Keratinocyte (primary cell): Measurements from ENCODE around the gene DCHS2. TPM values are rescaled to one million over a fixed set of nuclear protein-coding genes. Genes with fewer than 3 reads are reported as not detected.

Experiments used
- DNase-seq: peaks from one replicate; pipeline ENCODE4 v3.0.0-alpha.2; 2011; ENCODE audit warnings: low read depth, missing footprints, low spot score
- FAIRE-seq: peaks from 2 replicates; lab custom pipeline; 2011; peaks lifted over from hg19 to GRCh38; lab: Jason Lieb, UNC
- H2AFZ ChIP-seq: 2 replicates; pipeline ENCODE4 v1.6.0; 2012; ENCODE audit warnings: low read length, control low read depth, inconsistent platforms; ENCODE audit not compliant: control insufficient read depth
- H3K27ac ChIP-seq: 2 replicates; pipeline ENCODE4 v1.5.1; 2011; ENCODE audit warnings: low read length; ENCODE audit not compliant: control insufficient read depth, insufficient read depth
- H3K27me3 ChIP-seq: 3 replicates; pipeline ENCODE4 v1.6.0; 2011; ENCODE audit warnings: low read length; ENCODE audit not compliant: control insufficient read depth, insufficient read depth; ENCODE audit errors: extremely low read depth
- H3K36me3 ChIP-seq, 2 experiments: 2 replicates in 1 of 2; 3 replicates in 1 of 2; pipeline ENCODE4 v1.5.1; 2011; ENCODE audit warnings: low read length in 2 of 2, mild to moderate bottlenecking in 1 of 2; ENCODE audit not compliant: control insufficient read depth in 2 of 2, insufficient read depth in 2 of 2; ENCODE audit errors: extremely low read depth in 1 of 2
- H3K4me1 ChIP-seq: 3 replicates; pipeline ENCODE4 v1.5.1; 2011; ENCODE audit warnings: low read length; ENCODE audit not compliant: control insufficient read depth, insufficient read depth; ENCODE audit errors: extremely low read depth
- H3K4me2 ChIP-seq: 3 replicates; pipeline ENCODE4 v1.6.0; 2011; ENCODE audit warnings: low read depth, low read length; ENCODE audit not compliant: control insufficient read depth, insufficient read depth; ENCODE audit errors: extremely low read depth
- H3K4me3 ChIP-seq, 3 experiments: fragments of 200-600 bp in 1 of 3; sonication (generic) in 1 of 3; 2 replicates in 2 of 3; 3 replicates in 1 of 3; pipeline ENCODE4 v1.5.1; 2011 to 2016; ENCODE audit warnings: low read length in 3 of 3, mild to moderate bottlenecking in 3 of 3, control low read depth in 2 of 3, inconsistent platforms in 1 of 3, low read depth in 1 of 3, mixed read lengths in 1 of 3, mixed run types in 1 of 3, moderate library complexity in 1 of 3; ENCODE audit not compliant: control insufficient read depth in 2 of 3, insufficient read depth in 2 of 3; ENCODE audit errors: extremely low read depth in 1 of 3
- H3K79me2 ChIP-seq: 2 replicates; pipeline ENCODE4 v1.6.0; 2012; ENCODE audit warnings: low read length; ENCODE audit not compliant: control insufficient read depth, insufficient read depth
- H3K9ac ChIP-seq: 3 replicates; pipeline ENCODE4 v1.6.0; 2011; ENCODE audit warnings: low read length; ENCODE audit not compliant: control insufficient read depth, insufficient read depth; ENCODE audit errors: extremely low read depth
- H3K9me1 ChIP-seq: 3 replicates; pipeline ENCODE4 v1.6.0; 2011; ENCODE audit warnings: low read length; ENCODE audit not compliant: control insufficient read depth, insufficient read depth; ENCODE audit errors: extremely low read depth
- H3K9me3 ChIP-seq: 2 replicates; pipeline ENCODE4 v1.5.1; 2012; ENCODE audit warnings: low read depth, low read length; ENCODE audit not compliant: control insufficient read depth
- H4K20me1 ChIP-seq: 3 replicates; pipeline ENCODE4 v1.6.0; 2011; ENCODE audit warnings: low read length; ENCODE audit not compliant: control insufficient read depth, insufficient read depth; ENCODE audit errors: extremely low read depth
- EZH2 ChIP-seq: IDR thresholded peaks from one replicate; pipeline ENCODE4 v1.6.1; 2012; ENCODE audit warnings: inconsistent platforms, mild to moderate bottlenecking, low read length, moderate library complexity
- dilution Hi-C: fragments of 300-500 bp; cut with MboI; formaldehyde crosslinking; loops from one replicate; pipeline ENCODE4 v1.7.0; 2020; ENCODE audit warnings: low sequenced_read_pairs; ENCODE audit not compliant: extremely low pct_ligation_motif_present
- polyA plus RNA-seq, 5 experiments: library from polyadenylated mRNA; depleted of rRNA in 3 of 5; stranded (reverse) in 3 of 5; stranded (forward) in 1 of 5; unstranded in 1 of 5; fragments of >200 nt; gene quantifications; 1 replicate in 1 of 5; 2 replicates in 3 of 5; 3 replicates in 1 of 5; pipeline versions ENCODE4 v1.2.1 to v1.2.3, GENCODE V29; 2011 to 2012; ENCODE audit warnings: missing spikeins in 2 of 5, low read depth in 1 of 5, low replicate concordance in 1 of 5
- TF ChIP-seq, protein P1 (sequence below), 3 experiments: IDR thresholded peaks in 1 of 3; conservative IDR thresholded peaks in 1 of 3; optimal IDR thresholded peaks in 1 of 3; 2 replicates in 2 of 3; 3 replicates in 1 of 3; pipeline versions ENCODE3 to v1.5.1; 2011; ENCODE audit warnings: low read length in 3 of 3, mild to moderate bottlenecking in 3 of 3, moderate library complexity in 2 of 3, control low read depth in 1 of 3, inconsistent platforms in 1 of 3; ENCODE audit not compliant: insufficient read depth in 2 of 3; ENCODE audit errors: extremely low read depth in 1 of 3

DCHS2 gene
- polyA plus RNA-seq, 1 donor (not counting 4 experiments of a cell fraction or from before 2014, with no cell fraction given), result 0.01 TPM

DNA sequence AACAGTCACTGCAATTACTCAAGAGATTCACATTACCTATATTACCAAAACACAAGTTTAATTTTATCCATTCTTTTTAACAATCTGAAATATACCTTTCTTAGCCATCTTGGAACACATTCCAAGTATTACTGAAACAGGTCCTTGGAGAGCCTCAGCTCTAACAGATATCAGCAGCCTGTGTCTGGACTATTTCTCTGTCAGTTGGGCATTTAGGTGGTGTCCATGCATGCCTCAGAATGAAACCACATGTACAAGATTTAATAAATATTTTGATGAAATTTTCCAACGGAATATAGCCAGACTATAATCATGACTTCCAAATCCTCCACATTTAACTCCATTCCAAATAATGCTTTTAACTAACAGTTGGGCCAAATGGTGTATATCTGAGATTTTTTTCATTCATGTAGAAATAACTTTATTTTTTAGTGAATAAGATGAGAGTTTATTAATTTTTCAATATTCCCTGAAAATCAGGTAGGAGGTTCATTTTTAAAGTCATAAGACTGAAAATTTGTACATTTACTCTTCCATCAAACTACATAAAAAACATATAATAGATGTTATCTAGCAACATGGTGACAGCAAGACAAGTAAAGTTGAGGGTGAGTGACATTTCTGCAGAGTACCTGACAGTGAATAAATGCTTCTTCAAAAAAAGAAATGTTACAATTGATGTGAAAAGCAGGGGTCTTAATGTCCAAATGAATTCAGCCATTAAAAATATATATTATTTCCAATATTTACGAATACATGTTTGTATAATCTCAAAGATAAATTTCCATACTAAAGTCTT is 174.2 kb downstream of the DCHS2 start:
- H3K4me1 ChIP-seq, result no peaks in the 10 kb centered on the region
- H3K27me3 ChIP-seq, result no peaks in the 10 kb centered on the region
- DNase-seq (no peak), FAIRE-seq (no peak)
- no peaks in the 10 kb centered on the region for H3K79me2 ChIP-seq
- dilution Hi-C loops, result no loop called here
- TF ChIP-seq, protein P1, sequence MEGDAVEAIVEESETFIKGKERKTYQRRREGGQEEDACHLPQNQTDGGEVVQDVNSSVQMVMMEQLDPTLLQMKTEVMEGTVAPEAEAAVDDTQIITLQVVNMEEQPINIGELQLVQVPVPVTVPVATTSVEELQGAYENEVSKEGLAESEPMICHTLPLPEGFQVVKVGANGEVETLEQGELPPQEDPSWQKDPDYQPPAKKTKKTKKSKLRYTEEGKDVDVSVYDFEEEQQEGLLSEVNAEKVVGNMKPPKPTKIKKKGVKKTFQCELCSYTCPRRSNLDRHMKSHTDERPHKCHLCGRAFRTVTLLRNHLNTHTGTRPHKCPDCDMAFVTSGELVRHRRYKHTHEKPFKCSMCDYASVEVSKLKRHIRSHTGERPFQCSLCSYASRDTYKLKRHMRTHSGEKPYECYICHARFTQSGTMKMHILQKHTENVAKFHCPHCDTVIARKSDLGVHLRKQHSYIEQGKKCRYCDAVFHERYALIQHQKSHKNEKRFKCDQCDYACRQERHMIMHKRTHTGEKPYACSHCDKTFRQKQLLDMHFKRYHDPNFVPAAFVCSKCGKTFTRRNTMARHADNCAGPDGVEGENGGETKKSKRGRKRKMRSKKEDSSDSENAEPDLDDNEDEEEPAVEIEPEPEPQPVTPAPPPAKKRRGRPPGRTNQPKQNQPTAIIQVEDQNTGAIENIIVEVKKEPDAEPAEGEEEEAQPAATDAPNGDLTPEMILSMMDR (optimal IDR thresholded peaks at IDR 0.05 in 1 of 3, IDR thresholded peaks at IDR 0.05 in 1 of 3, conservative IDR thresholded peaks at IDR 0.05 in 1 of 3; ENCODE audit: extremely low read depth in 1 of 3, insufficient read depth in 2 of 3, low read length in 3 of 3), result no peak
- TF ChIP-seq EZH2, result no peak
- H3K9ac ChIP-seq, result no peak overlapping the region
- no peak overlapping the region for H3K4me3 ChIP-seq
- no peak overlapping the region for H3K4me2 ChIP-seq
- H2AFZ ChIP-seq, result no peak overlapping the region
- no peaks in the 10 kb centered on the region for H3K9me3 ChIP-seq
- H3K27ac ChIP-seq, result no peak overlapping the region
- no peaks in the 10 kb centered on the region for H4K20me1 ChIP-seq
- H3K36me3 ChIP-seq, result no peaks in the 10 kb centered on the region
- H3K9me1 ChIP-seq, result no peaks in the 10 kb centered on the region

DNA sequence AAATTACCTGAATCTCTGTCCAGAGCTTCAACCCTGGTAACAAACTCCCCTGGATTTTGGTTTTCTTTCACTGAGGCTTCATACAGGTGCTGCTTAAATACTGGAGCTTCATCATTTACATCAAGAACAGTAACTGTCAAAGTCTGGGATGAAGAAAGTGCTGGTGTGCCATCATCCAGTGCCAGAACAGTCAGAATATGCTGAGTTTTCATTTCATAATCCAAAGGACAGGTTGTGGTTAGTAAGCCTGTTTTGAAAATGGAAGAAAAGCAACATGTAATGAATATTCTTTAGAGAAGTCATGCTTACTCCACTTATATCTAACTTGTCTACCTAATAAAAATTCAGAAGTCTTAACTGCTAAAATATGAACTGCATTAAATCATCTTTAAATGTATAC is 175.9 kb downstream of the DCHS2 start:
- Histone ChIP-seq H3K79me2 (no peaks in the 10 kb centered on the region), H3K9ac (no peak overlapping the region), H3K4me3 (no peak overlapping the region), H3K4me2 (no peak overlapping the region), H2AFZ (no peak overlapping the region), H3K36me3 (no peaks in the 10 kb centered on the region), H3K4me1 (no peaks in the 10 kb centered on the region), H3K27ac (no peak overlapping the region), H3K9me1 (no peaks in the 10 kb centered on the region), H3K27me3 (no peaks in the 10 kb centered on the region), H4K20me1 (no peaks in the 10 kb centered on the region), H3K9me3 (no peaks in the 10 kb centered on the region)
- no peak for DNase-seq
- no peak for FAIRE-seq
- dilution Hi-C loops, result no loop called here
- TF ChIP-seq EZH2, result no peak
- TF ChIP-seq, protein P1 (optimal IDR thresholded peaks at IDR 0.05 in 1 of 3, IDR thresholded peaks at IDR 0.05 in 1 of 3, conservative IDR thresholded peaks at IDR 0.05 in 1 of 3; ENCODE audit: extremely low read depth in 1 of 3, insufficient read depth in 2 of 3, low read length in 3 of 3), result no peak
